Measurements from ENCODE around the gene CC2D1A. TPM values are rescaled to one million over a fixed set of nuclear protein-coding genes. Genes with fewer than 3 reads are reported as not detected.

CC2D1A gene
- total RNA-seq, 2 experiments from 2014 or later, result 27.4 to 28.6 TPM

DNA sequence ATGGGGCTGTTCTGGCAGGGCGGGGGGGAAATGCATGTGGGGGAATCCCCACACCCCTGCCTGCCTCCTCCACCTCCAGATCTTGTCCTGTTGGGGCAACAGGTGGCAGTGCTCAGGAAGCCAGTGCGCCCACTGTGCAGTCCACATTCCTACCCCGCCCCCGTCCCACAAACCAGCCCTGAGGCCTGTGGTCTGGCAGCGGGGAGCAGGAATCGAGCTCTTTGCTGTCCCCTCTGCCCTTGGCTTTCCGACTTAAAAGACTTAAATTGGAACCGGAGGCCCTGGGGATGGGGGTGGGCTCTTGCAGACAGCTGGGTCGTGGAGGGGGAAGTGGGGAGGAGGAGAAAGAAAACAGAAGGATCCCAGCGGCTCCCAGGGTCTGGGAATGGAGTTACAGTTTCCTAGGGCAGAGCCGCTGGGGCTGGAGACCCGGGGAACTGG is 24.7 kb upstream of the CC2D1A start:
- peak; percentile 46 for DNase-seq
- Mint-ChIP-seq H3K27me3 (ENCODE audit: low read depth) (no peaks in the 10 kb centered on the region), H3K4me3 (no peak overlapping the region), H3K9me3 (no peaks in the 10 kb centered on the region), H3K36me3 (ENCODE audit: low read depth) (no peaks in the 10 kb centered on the region), H3K4me1 (ENCODE audit: low read depth) (peaks cover 34% of the 10 kb centered on the region), H3K27ac (peak overlapping the region; percentile 77)
- intact Hi-C loops (cut with micrococcal nuclease), result loop anchor here (2.0 to 5.0 kb wide), 2 partner anchors 26 to 591 kb away; partner anchors contain the start of genes BRME1 and CC2D1A
- CTCF ChIA-PET, result interaction anchor here (0.6 to 3.0 kb wide), 20 partner anchors 13 to 1795 kb away, joined by 3 to 16 read pairs (median 5); partner anchors contain the start of genes ASF1B, BRME1, CC2D1A and IL27RA

DNA sequence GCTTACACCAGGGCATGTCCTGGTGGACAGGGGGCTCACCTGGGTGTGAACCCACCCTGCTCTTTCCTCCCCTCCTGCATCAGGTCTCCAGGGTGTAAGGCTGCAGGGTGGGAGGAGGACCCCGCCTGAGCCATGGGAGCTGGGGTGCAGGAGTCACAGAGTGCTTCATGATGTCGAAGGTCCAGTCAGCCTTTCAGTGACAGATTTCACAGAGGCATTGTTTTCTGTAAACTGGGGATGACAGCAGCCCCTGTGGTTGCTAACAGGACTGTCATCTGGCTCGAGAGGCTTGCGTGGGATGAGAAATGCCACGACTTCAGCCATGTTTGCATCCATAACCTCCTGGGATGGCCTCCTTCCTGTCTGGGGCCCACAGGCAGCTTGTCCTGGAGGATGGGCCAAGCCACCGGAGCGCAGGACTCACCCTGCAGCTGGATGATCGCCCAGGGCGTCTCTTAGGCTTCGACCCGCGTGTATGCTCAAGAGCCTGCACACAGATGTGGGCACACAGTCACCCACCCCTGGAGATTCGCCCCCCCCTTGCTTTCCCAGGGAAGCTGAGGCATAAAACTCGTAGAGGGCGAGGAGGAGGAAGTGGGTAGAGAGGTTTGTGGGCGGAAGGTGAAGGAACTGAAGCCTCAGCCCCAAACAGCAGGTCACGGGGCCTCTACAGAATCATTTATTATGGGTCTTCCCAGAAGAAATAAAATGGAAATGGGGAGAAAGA is 24.1 kb upstream of the CC2D1A start:
- Mint-ChIP-seq H3K4me3 (peak overlapping the region; percentile 21), H3K27ac (peak overlapping the region; percentile 63), H3K27me3 (ENCODE audit: low read depth) (no peaks in the 10 kb centered on the region), H3K36me3 (ENCODE audit: low read depth) (no peaks in the 10 kb centered on the region), H3K9me3 (no peaks in the 10 kb centered on the region), H3K4me1 (ENCODE audit: low read depth) (peaks cover 34% of the 10 kb centered on the region)
- intact Hi-C loops (cut with micrococcal nuclease), result loop anchor here (2.0 to 5.0 kb wide), 2 partner anchors 25 to 590 kb away; partner anchors contain the start of genes BRME1 and CC2D1A
- CTCF ChIA-PET, result interaction anchor here (0.6 to 3.0 kb wide), 18 partner anchors 17 to 1796 kb away, joined by 3 to 16 read pairs (median 4); partner anchors contain the start of genes ASF1B, IL27RA and MISP3
- peak; percentile 64 for DNase-seq

GRCh38 chr19:13882419-13882795 is 23.6 kb upstream of the CC2D1A start:
- CTCF ChIA-PET, result interaction anchor here (0.8 to 3.0 kb wide), 11 partner anchors 18 to 254 kb away, joined by 3 to 16 read pairs (median 5); partner anchors contain the start of genes ASF1B, IL27RA and MISP3
- Mint-ChIP-seq H3K27ac (no peak overlapping the region), H3K9me3 (no peaks in the 10 kb centered on the region), H3K4me1 (ENCODE audit: low read depth) (peaks cover 34% of the 10 kb centered on the region), H3K27me3 (ENCODE audit: low read depth) (no peaks in the 10 kb centered on the region), H3K36me3 (ENCODE audit: low read depth) (no peaks in the 10 kb centered on the region), H3K4me3 (no peak overlapping the region)
- no peak for DNase-seq
- intact Hi-C loops (cut with micrococcal nuclease), result loop anchor here (5.0 kb wide), 1 partner anchor 590 kb away; no protein-coding TSS in a partner anchor

GRCh38 chr19:13882836-13883235 is 23.2 kb upstream of the CC2D1A start:
- H3K9me3 Mint-ChIP-seq, result no peaks in the 10 kb centered on the region
- CTCF ChIA-PET, result interaction anchor here (0.8 to 3.0 kb wide), 9 partner anchors 18 to 233 kb away, joined by 3 to 16 read pairs (median 4); partner anchors contain the start of gene IL27RA
- H3K27me3 Mint-ChIP-seq (ENCODE audit: low read depth), result no peaks in the 10 kb centered on the region
- no peaks in the 10 kb centered on the region for H3K36me3 Mint-ChIP-seq (ENCODE audit: low read depth)
- H3K4me1 Mint-ChIP-seq (ENCODE audit: low read depth), result peaks cover 34% of the 10 kb centered on the region
- intact Hi-C loops (cut with micrococcal nuclease), result loop anchor here (5.0 kb wide), 1 partner anchor 589 kb away; no protein-coding TSS in a partner anchor
- no peak for DNase-seq
- no peak overlapping the region for H3K27ac Mint-ChIP-seq
- H3K4me3 Mint-ChIP-seq, result no peak overlapping the region

GRCh38 chr19:13883516-13884064 is 22.4 kb upstream of the CC2D1A start:
- CTCF ChIA-PET, result interaction anchor here (0.8 to 2.4 kb wide), 4 partner anchors 148 to 190 kb away, joined by 3 to 8 read pairs (median 5); partner anchors contain the start of gene IL27RA
- H3K4me3 Mint-ChIP-seq, result no peak overlapping the region
- intact Hi-C loops (cut with micrococcal nuclease), result loop anchor here (5.0 kb wide), 1 partner anchor 589 kb away; no protein-coding TSS in a partner anchor
- no peaks in the 10 kb centered on the region for H3K9me3 Mint-ChIP-seq
- H3K27me3 Mint-ChIP-seq (ENCODE audit: low read depth), result no peaks in the 10 kb centered on the region
- H3K4me1 Mint-ChIP-seq (ENCODE audit: low read depth), result peaks cover 34% of the 10 kb centered on the region
- no peaks in the 10 kb centered on the region for H3K36me3 Mint-ChIP-seq (ENCODE audit: low read depth)
- no peak for DNase-seq
- H3K27ac Mint-ChIP-seq, result no peak overlapping the region

DNA sequence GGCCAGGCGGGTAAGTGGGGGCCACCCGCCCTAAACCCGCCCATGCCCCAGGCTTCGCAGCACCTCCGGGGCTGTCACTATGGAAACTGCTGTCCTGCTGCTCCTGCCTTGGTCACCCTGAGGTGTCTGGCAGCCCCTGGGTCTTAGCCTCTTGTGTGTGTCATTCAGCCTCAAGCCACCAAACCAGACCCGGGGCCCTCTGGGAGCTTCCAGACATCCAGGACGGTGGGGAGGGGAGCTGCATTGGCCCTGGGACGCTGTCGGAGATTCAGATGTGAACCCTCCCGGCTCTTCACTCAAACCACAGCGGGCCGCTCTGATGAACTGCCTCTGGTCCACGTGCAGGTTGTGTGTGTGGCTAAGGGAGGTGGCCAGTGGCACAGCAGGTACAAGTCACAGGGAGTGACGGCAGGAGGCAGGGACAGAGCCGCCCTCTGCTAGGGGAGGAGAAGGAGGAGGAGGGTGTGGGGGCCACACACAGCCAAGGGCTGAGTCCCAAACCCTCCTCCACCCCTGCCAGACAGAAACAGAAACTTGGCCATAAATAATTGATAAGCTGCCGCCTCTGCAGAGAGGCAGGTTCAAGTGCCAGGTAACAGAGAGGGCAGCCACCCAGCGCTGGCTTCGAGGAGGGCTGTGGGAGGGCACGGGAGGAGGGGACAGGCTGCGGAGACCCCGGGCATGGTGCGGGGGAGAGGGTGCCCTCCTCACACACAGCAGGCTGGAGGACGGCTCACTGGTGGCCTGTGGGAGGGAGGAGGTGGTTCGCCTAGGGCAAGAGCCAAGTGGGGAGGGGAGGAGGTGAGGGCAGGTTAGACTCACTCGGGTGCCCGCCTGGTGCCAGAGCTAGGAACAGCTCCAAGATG is 21.0 kb upstream of the CC2D1A start:
- intact Hi-C loops (cut with micrococcal nuclease), result loop anchor here (5.0 kb wide), 1 partner anchor 587 kb away; no protein-coding TSS in a partner anchor
- Mint-ChIP-seq H3K4me1 (ENCODE audit: low read depth) (peaks cover 29% of the 10 kb centered on the region), H3K27ac (no peak overlapping the region), H3K9me3 (no peaks in the 10 kb centered on the region), H3K27me3 (ENCODE audit: low read depth) (no peaks in the 10 kb centered on the region), H3K36me3 (ENCODE audit: low read depth) (no peaks in the 10 kb centered on the region), H3K4me3 (no peak overlapping the region)
- DNase-seq, result no peak
- CTCF ChIA-PET, result interaction anchor here (1.7 to 2.4 kb wide), 2 partner anchors 163 to 188 kb away, joined by 8 to 10 read pairs; partner anchors contain the start of gene MISP3

GRCh38 chr19:13885826-13886365 is 20.1 kb upstream of the CC2D1A start:
- DNase-seq, result no peak
- no peaks in the 10 kb centered on the region for H3K27me3 Mint-ChIP-seq (ENCODE audit: low read depth)
- H3K36me3 Mint-ChIP-seq (ENCODE audit: low read depth), result no peaks in the 10 kb centered on the region
- H3K27ac Mint-ChIP-seq, result no peak overlapping the region
- H3K4me1 Mint-ChIP-seq (ENCODE audit: low read depth), result peaks cover 22% of the 10 kb centered on the region
- no peaks in the 10 kb centered on the region for H3K9me3 Mint-ChIP-seq
- CTCF ChIA-PET, result interaction anchor here (0.6 to 2.4 kb wide), 2 partner anchors 18 to 187 kb away, joined by 3 to 10 read pairs; partner anchors contain the start of gene MISP3
- intact Hi-C loops (cut with micrococcal nuclease), result no loop called here
- H3K4me3 Mint-ChIP-seq, result no peak overlapping the region

GRCh38 chr19:13887018-13887436 is 19.0 kb upstream of the CC2D1A start:
- intact Hi-C loops (cut with micrococcal nuclease), result no loop called here
- Mint-ChIP-seq H3K27ac (no peak overlapping the region), H3K36me3 (ENCODE audit: low read depth) (no peaks in the 10 kb centered on the region), H3K4me1 (ENCODE audit: low read depth) (peaks cover 10% of the 10 kb centered on the region), H3K4me3 (no peak overlapping the region), H3K27me3 (ENCODE audit: low read depth) (no peaks in the 10 kb centered on the region), H3K9me3 (no peaks in the 10 kb centered on the region)
- no peak for DNase-seq
- CTCF ChIA-PET, result interaction anchor here (1.0 to 2.4 kb wide), 2 partner anchors 69 to 186 kb away, joined by 6 to 10 read pairs; partner anchors contain the start of gene MISP3

- no peak for DNase-seq
- no peak overlapping the region for H3K27ac Mint-ChIP-seq
- CTCF ChIA-PET, result interaction anchor here (0.6 to 1.0 kb wide), 2 partner anchors 69 to 335 kb away, joined by 5 to 6 read pairs; no protein-coding TSS in a partner anchor
- H3K9me3 Mint-ChIP-seq, result no peaks in the 10 kb centered on the region
- no peaks in the 10 kb centered on the region for H3K36me3 Mint-ChIP-seq (ENCODE audit: low read depth)
- H3K4me1 Mint-ChIP-seq (ENCODE audit: low read depth), result peaks cover 7% of the 10 kb centered on the region
- H3K27me3 Mint-ChIP-seq (ENCODE audit: low read depth), result no peaks in the 10 kb centered on the region
- H3K4me3 Mint-ChIP-seq, result no peak overlapping the region
- intact Hi-C loops (cut with micrococcal nuclease), result no loop called here
These were observed 18.5 kb upstream of the CC2D1A start for GRCh38 chr19:13887517-13887916.

DNA sequence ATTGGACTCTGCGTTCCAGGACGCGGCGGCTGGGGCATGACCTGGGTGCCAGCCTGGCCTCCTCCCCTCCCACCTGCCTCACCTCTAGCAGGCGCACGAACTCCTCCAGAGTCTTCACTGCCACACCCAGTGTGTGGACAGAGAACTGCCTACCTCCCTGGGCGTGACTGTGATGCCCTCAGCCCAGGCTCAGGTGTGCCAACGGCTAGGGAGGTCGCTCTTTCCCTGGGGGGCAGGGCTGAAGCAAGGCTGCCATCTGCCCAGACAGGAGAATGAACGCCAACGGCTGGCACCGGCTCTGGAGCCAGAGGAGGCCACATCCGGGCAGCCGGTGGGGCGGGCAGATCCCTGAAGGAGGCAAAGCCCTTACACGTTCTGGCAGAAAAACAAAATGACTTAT is 17.7 kb upstream of the CC2D1A start:
- intact Hi-C loops (cut with micrococcal nuclease), result no loop called here
- Mint-ChIP-seq H3K9me3 (no peaks in the 10 kb centered on the region), H3K4me1 (ENCODE audit: low read depth) (peaks cover 5% of the 10 kb centered on the region), H3K36me3 (ENCODE audit: low read depth) (peaks cover 3% of the 10 kb centered on the region), H3K27ac (no peak overlapping the region), H3K4me3 (no peak overlapping the region), H3K27me3 (ENCODE audit: low read depth) (no peaks in the 10 kb centered on the region)
- DNase-seq, result no peak
- CTCF ChIA-PET, result interaction anchor here (0.6 kb wide), 1 partner anchor 336 kb away, joined by 5 read pairs; no protein-coding TSS in a partner anchor

DNA sequence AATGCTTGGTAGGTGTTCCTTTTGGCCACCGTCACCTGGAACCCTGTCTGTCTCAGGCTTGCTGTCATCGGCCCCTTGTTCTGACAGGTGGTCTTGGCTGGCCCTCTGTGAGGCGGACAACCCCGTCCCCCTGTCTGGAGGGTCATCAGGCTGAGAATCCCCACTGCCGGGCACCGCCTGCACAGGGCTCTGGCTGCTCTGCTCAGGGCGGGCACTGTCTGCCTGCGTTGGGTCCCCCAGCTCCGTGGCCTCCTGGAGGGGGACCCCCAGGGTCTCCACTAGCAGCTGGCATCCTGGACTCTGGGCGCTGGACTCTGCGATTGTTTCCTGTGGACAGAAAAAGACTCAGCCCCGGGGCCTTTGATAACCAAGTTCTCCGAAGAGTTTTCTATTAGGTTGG is 15.9 kb upstream of the CC2D1A start:
- H3K4me3 Mint-ChIP-seq, result no peak overlapping the region
- no peaks in the 10 kb centered on the region for H3K4me1 Mint-ChIP-seq (ENCODE audit: low read depth)
- H3K9me3 Mint-ChIP-seq, result no peaks in the 10 kb centered on the region
- intact Hi-C loops (cut with micrococcal nuclease), result loop anchor here (5.0 kb wide), 1 partner anchor 292 kb away; no protein-coding TSS in a partner anchor
- H3K27ac Mint-ChIP-seq, result no peak overlapping the region
- no peak for DNase-seq
- CTCF ChIA-PET, result no interaction called here
- peaks cover 3% of the 10 kb centered on the region for H3K36me3 Mint-ChIP-seq (ENCODE audit: low read depth)
- no peaks in the 10 kb centered on the region for H3K27me3 Mint-ChIP-seq (ENCODE audit: low read depth)
